IMR-90 (cell line): ENCODE measurements around the gene ZNF526. TPM values are rescaled to one million over a fixed set of nuclear protein-coding genes. Genes with fewer than 3 reads are reported as not detected.
A peak's percentile ranks its signal among the peaks of the same experiment; 100 is the strongest.

Experiments
- ATAC-seq: fragments of 200-7000 bp; cut with Tn5 transposase; 2 replicates; pipeline ENCODE4 v1.9.1; 2020; ENCODE audit warnings: low read depth, mild to moderate bottlenecking, moderate library complexity
- BruUV-seq: library from RNA; stranded (reverse); fragments of 400-500 nt; replicated peaks from 2 replicates; lab custom pipeline; 2021; lab: Mats Ljungman, UMichigan
- CTCF ChIA-PET: fragments of 300-600 bp; formaldehyde crosslinking; extraction: SDS; loops from one replicate; lab custom pipeline; 2021; ENCODE audit warnings: antibody characterized with exemption; lab: Yijun Ruan, JAX
- POLR2A ChIA-PET: fragments of 300-600 bp; sonication (Branson Sonifier 250); formaldehyde crosslinking; loops from one replicate; lab custom pipeline; 2022; ENCODE audit warnings: antibody characterized with exemption; ENCODE audit not compliant: unreplicated experiment; lab: Charles Lee
- DNase-seq: peaks from one replicate; pipeline ENCODE4 v3.0.0; 2013
- H2AFZ ChIP-seq: replicated peaks from 2 replicates; pipeline ENCODE3; 2013; ENCODE audit warnings: low read length, mild to moderate bottlenecking; ENCODE audit not compliant: poor library complexity
- H2AK5ac ChIP-seq: 2 replicates; pipeline ENCODE4 v1.6.1; 2013; ENCODE audit warnings: low read depth, low read length, inconsistent platforms
- H2AK9ac ChIP-seq: replicated peaks from 2 replicates; pipeline ENCODE3; 2013; ENCODE audit warnings: mild to moderate bottlenecking, low read depth, low read length, moderate library complexity; ENCODE audit not compliant: poor library complexity
- H2BK120ac ChIP-seq: 2 replicates; pipeline ENCODE4 v1.6.1; 2013; ENCODE audit warnings: low read depth, low read length, inconsistent platforms
- H2BK15ac ChIP-seq: 3 replicates; pipeline ENCODE4 v1.6.1; 2013; ENCODE audit warnings: low read depth, low read length, inconsistent platforms
- H2BK20ac ChIP-seq: 2 replicates; pipeline ENCODE4 v1.6.1; 2013; ENCODE audit warnings: low read depth, mild to moderate bottlenecking, inconsistent platforms, low read length, moderate library complexity
- H2BK5ac ChIP-seq: 2 replicates; pipeline ENCODE4 v1.6.1; 2013; ENCODE audit warnings: mild to moderate bottlenecking, low read depth, low read length, inconsistent platforms; ENCODE audit not compliant: poor library complexity, severe bottlenecking
- H3K14ac ChIP-seq: replicated peaks from 2 replicates; pipeline ENCODE4 v1.6.1; 2013; ENCODE audit warnings: low read depth, low read length, inconsistent platforms
- H3K18ac ChIP-seq: 2 replicates; pipeline ENCODE4 v1.6.1; 2013; ENCODE audit warnings: low read depth, low read length, control low read depth
- H3K23ac ChIP-seq: 2 replicates; pipeline ENCODE4 v1.6.1; 2013; ENCODE audit warnings: low read depth, low read length, inconsistent platforms
- H3K27ac ChIP-seq: 2 replicates; pipeline ENCODE4 v1.5.1; 2013; ENCODE audit warnings: mild to moderate bottlenecking, control low read depth, low read length; ENCODE audit not compliant: insufficient read depth
- H3K27me3 ChIP-seq: 2 replicates; pipeline ENCODE4 v1.6.1; 2013; ENCODE audit warnings: low read length; ENCODE audit not compliant: control insufficient read depth, insufficient read depth
- H3K36me3 ChIP-seq: 2 replicates; pipeline ENCODE4 v1.6.1; 2013; ENCODE audit warnings: low read length, mixed read lengths; ENCODE audit not compliant: control insufficient read depth, insufficient read depth
- H3K4ac ChIP-seq: 2 replicates; pipeline ENCODE4 v1.6.1; 2013; ENCODE audit warnings: low read depth, low read length, inconsistent platforms
- H3K4me1 ChIP-seq: 2 replicates; pipeline ENCODE4 v1.6.1; 2013; ENCODE audit warnings: low read length, mixed read lengths; ENCODE audit not compliant: control insufficient read depth, insufficient read depth
- H3K4me2 ChIP-seq: 2 replicates; pipeline ENCODE4 v1.6.1; 2013; ENCODE audit warnings: low read depth, mild to moderate bottlenecking, control low read depth, low read length, moderate library complexity
- H3K4me3 ChIP-seq: 2 replicates; pipeline ENCODE4 v1.5.1; 2013; ENCODE audit warnings: low read depth, mild to moderate bottlenecking, control low read depth, low read length, moderate library complexity; ENCODE audit not compliant: insufficient read depth
- H3K56ac ChIP-seq: 2 replicates; pipeline ENCODE4 v1.6.1; 2013; ENCODE audit warnings: low read length, inconsistent platforms; ENCODE audit not compliant: insufficient read depth; ENCODE audit errors: extremely low read depth
- H3K79me1 ChIP-seq, 2 experiments: 2 replicates each; pipeline ENCODE4 v1.6.1; 2013; ENCODE audit warnings: low read length in 2 of 2, inconsistent platforms in 1 of 2, low read depth in 1 of 2
- H3K9ac ChIP-seq: 2 replicates; pipeline ENCODE4 v1.6.1; 2013; ENCODE audit warnings: low read depth, low read length, control low read depth
- H3K9me1 ChIP-seq: 2 replicates; pipeline ENCODE4 v1.6.1; 2013; ENCODE audit warnings: low read length, inconsistent platforms; ENCODE audit not compliant: insufficient read depth
- H3K9me3 ChIP-seq: 2 replicates; pipeline ENCODE4 v1.6.1; 2013; ENCODE audit warnings: low read length; ENCODE audit not compliant: control insufficient read depth, insufficient read depth
- H4K20me1 ChIP-seq: 2 replicates; pipeline ENCODE4 v1.6.1; 2013; ENCODE audit warnings: low read length, inconsistent platforms; ENCODE audit not compliant: insufficient read depth
- H4K5ac ChIP-seq: 2 replicates; pipeline ENCODE4 v1.6.1; 2013; ENCODE audit warnings: mild to moderate bottlenecking, low read depth, low read length, control low read depth
- H4K8ac ChIP-seq, 2 experiments: 2 replicates each; pipeline ENCODE4 v1.6.1; 2013; ENCODE audit warnings: low read depth in 2 of 2, low read length in 2 of 2, control low read depth in 1 of 2, inconsistent platforms in 1 of 2
- H4K91ac ChIP-seq: 2 replicates; pipeline ENCODE4 v1.6.1; 2013; ENCODE audit warnings: low read depth, low read length, inconsistent platforms; ENCODE audit not compliant: insufficient read depth
- BHLHE40 ChIP-seq: fragments of 150-350 bp; IDR thresholded peaks from 2 replicates; pipeline ENCODE4 v1.6.1; 2016; ENCODE audit warnings: mild to moderate bottlenecking, low read depth, low read length
- CEBPB ChIP-seq: IDR thresholded peaks from 2 replicates; pipeline ENCODE4 v1.6.1; 2012; ENCODE audit warnings: low read depth, low read length, improper control_type of control experiment
- CHD1 ChIP-seq: IDR thresholded peaks from 2 replicates; pipeline ENCODE4 v1.6.1; 2012; ENCODE audit warnings: low read depth, low read length, improper control_type of control experiment
- MAFK ChIP-seq: IDR thresholded peaks from 2 replicates; pipeline ENCODE4 v1.6.1; 2012; ENCODE audit warnings: low read depth, low read length, improper control_type of control experiment
- MAZ ChIP-seq: IDR thresholded peaks from 2 replicates; pipeline ENCODE4 v1.6.1; 2012; ENCODE audit warnings: low read depth, mild to moderate bottlenecking, low read length, improper control_type of control experiment, moderate library complexity, borderline replicate concordance
- NFE2L2 ChIP-seq: fragments of 150-350 bp; IDR thresholded peaks from 2 replicates; pipeline ENCODE4 v1.6.1; 2016; ENCODE audit warnings: low read depth, mild to moderate bottlenecking, low read length
- POLR2A ChIP-seq: IDR thresholded peaks from 2 replicates; pipeline ENCODE4 v1.6.1; 2012; ENCODE audit warnings: mild to moderate bottlenecking, low read depth, low read length
- RAD21 ChIP-seq: IDR thresholded peaks from 2 replicates; pipeline ENCODE4 v1.6.1; 2012; ENCODE audit warnings: low read length, improper control_type of control experiment
- RCOR1 ChIP-seq: IDR thresholded peaks from 2 replicates; pipeline ENCODE4 v1.6.1; 2012; ENCODE audit warnings: mild to moderate bottlenecking, low read length, improper control_type of control experiment; ENCODE audit not compliant: insufficient replicate concordance
- RFX5 ChIP-seq: IDR thresholded peaks from 2 replicates; pipeline ENCODE4 v1.8.0; 2012; ENCODE audit warnings: low read depth, mild to moderate bottlenecking, low read length, moderate library complexity
- SMC3 ChIP-seq: fragments of 150-350 bp; IDR thresholded peaks from 2 replicates; pipeline ENCODE4 v1.6.1; 2016; ENCODE audit warnings: low read depth, mild to moderate bottlenecking, antibody characterized with exemption, low read length, moderate library complexity
- WGBS, 2 experiments: methylation state at CpG; one replicate each; pipeline versions ENCODE4 v1.1.5 to v1.1.7; 2013; ENCODE audit warnings: missing lambda C conversion rate in 2 of 2; ENCODE audit not compliant: insufficient read length in 1 of 2; ENCODE audit errors: extremely low coverage in 2 of 2; 5-methylcytosine and 5-hydroxymethylcytosine counted together
- dilution Hi-C: fragments of 300-500 bp; cut with HindIII; formaldehyde crosslinking; loops from one replicate; pipeline ENCODE4 v1.14.3; 2018; ENCODE audit warnings: low sequenced_read_pairs; ENCODE audit not compliant: unreplicated experiment
- in situ Hi-C: fragments of 300-500 bp; cut with MboI; formaldehyde crosslinking; loops from 3 replicates; pipeline ENCODE4 v1.14.3; 2019; ENCODE audit warnings: low sequenced_read_pairs, inconsistent platforms, mixed read lengths
- intact Hi-C: fragments of 100-400 bp; cut with micrococcal nuclease; formaldehyde crosslinking; loops from 2 replicates; pipeline ENCODE4 v1.10.0; 2022
- polyA plus RNA-seq, 3 experiments: library from polyadenylated mRNA; depleted of rRNA; stranded (reverse); fragments of >200 nt; gene quantifications; 2 replicates each; pipeline ENCODE4 v1.2.3, GENCODE V29; 2012; ENCODE audit warnings: low replicate concordance in 1 of 3
- total RNA-seq: library from RNA; depleted of rRNA; stranded (reverse); fragments of >200 nt; gene quantifications from 2 replicates; pipeline ENCODE4 v1.2.3, GENCODE V29; 2012
- TF ChIP-seq, protein P1 (sequence below): conservative IDR thresholded peaks from 2 replicates; pipeline ENCODE4 v1.5.1; 2012; ENCODE audit warnings: mild to moderate bottlenecking, low read depth, low read length, improper control_type of control experiment
- TF ChIP-seq, protein P2 (sequence below): fragments of 150-350 bp; IDR thresholded peaks from 2 replicates; pipeline ENCODE4 v1.6.1; 2016; ENCODE audit warnings: low read depth, mild to moderate bottlenecking, low read length, moderate library complexity, borderline replicate concordance

Gene ZNF526
- total and polyA plus RNA-seq, 2 of the 4 experiments (the other 2 are of a cell fraction), result 7.3 to 13.6 TPM

DNA sequence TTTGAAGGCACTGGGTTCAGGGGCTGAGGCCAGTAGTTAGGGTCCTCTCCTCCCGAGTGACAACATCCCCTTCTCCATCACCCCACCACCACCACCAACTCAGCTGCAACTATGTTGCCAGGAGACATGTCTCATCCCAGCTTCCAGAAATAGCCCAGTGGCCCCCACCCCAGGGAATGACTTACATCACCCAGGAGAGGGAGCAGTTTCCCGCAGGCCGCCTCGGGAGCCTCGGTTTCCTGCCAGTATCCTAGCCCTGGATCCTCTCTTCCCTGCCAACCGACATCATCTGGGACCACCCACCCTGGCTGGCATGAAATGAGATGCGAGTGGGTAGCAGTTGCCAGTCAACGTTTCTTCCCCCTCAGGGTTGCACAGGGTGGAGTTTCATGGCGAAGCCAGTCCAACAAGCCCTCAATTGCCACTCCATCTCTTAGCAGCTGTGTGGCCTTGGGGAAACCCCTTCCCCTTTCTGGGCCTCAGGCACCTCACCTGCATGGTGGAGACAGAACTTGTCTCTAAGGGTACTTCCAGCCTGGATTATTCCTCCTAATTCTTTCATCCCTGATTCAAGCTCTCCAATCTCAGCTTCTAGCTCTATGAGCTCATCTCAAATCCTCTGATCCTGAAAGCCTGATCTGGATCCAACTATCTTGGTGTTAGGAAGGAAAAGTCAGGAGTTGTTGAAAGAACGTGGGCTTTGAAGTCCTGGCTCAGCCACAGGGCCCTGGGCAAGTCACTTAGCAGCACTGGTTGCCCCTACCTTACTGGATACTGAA is 26.2 kb downstream of the ZNF526 start:
- POLR2A ChIA-PET, result interaction anchor here (1.0 kb wide), 1 partner anchor 50 kb away, joined by 3 read pairs; no protein-coding TSS in a partner anchor
- peak overlapping the region; percentile 51 for H3K4ac ChIP-seq
- no peak overlapping the region for H3K4me3 ChIP-seq
- peak overlapping the region; percentile 18 for H3K23ac ChIP-seq
- TF ChIP-seq, protein P1, sequence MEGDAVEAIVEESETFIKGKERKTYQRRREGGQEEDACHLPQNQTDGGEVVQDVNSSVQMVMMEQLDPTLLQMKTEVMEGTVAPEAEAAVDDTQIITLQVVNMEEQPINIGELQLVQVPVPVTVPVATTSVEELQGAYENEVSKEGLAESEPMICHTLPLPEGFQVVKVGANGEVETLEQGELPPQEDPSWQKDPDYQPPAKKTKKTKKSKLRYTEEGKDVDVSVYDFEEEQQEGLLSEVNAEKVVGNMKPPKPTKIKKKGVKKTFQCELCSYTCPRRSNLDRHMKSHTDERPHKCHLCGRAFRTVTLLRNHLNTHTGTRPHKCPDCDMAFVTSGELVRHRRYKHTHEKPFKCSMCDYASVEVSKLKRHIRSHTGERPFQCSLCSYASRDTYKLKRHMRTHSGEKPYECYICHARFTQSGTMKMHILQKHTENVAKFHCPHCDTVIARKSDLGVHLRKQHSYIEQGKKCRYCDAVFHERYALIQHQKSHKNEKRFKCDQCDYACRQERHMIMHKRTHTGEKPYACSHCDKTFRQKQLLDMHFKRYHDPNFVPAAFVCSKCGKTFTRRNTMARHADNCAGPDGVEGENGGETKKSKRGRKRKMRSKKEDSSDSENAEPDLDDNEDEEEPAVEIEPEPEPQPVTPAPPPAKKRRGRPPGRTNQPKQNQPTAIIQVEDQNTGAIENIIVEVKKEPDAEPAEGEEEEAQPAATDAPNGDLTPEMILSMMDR, result peak; percentile 90
- TF ChIP-seq SMC3 (peak; percentile 93), NFE2L2 (no peak), RCOR1 (no peak), RFX5 (no peak), CHD1 (no peak), MAZ (peak; percentile 100), BHLHE40 (no peak), CEBPB (peak; percentile 23; the same call in 1 of the 2 replicates), RAD21 (peak; percentile 91), POLR2A (no peak), MAFK (no peak)
- TF ChIP-seq, protein P2, sequence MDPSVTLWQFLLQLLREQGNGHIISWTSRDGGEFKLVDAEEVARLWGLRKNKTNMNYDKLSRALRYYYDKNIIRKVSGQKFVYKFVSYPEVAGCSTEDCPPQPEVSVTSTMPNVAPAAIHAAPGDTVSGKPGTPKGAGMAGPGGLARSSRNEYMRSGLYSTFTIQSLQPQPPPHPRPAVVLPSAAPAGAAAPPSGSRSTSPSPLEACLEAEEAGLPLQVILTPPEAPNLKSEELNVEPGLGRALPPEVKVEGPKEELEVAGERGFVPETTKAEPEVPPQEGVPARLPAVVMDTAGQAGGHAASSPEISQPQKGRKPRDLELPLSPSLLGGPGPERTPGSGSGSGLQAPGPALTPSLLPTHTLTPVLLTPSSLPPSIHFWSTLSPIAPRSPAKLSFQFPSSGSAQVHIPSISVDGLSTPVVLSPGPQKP, result no peak
- dilution Hi-C loops (no loop called here), intact Hi-C loops (loop anchor here (1.0 kb wide), 3 partner anchors 33 to 79 kb away; partner anchors contain the start of gene MEGF8), in situ Hi-C loops (no loop called here)
- peak overlapping the region; percentile 82 for H2AK5ac ChIP-seq
- H4K20me1 ChIP-seq, result peaks cover 34% of the 10 kb centered on the region
- 0 out of 2 replicates have a peak overlapping the region, but pooled peaks have one; percentile 19 for H4K5ac ChIP-seq
- H2BK15ac ChIP-seq, result no peak overlapping the region
- no peaks in the 10 kb centered on the region for H3K27me3 ChIP-seq
- peaks cover 16% of the 10 kb centered on the region for H3K4me1 ChIP-seq
- 0 out of 2 replicates have a peak overlapping the region, but pooled peaks have one; percentile 7 for H3K4me2 ChIP-seq
- peak overlapping the region; percentile 13 for H2AFZ ChIP-seq
- no peak overlapping the region; the same call in 1 of the 2 replicates for H3K14ac ChIP-seq
- H2BK120ac ChIP-seq, result no peak overlapping the region
- peak overlapping the region; percentile 91 for H2AK9ac ChIP-seq
- H3K56ac ChIP-seq, result no peak overlapping the region; the same call in 1 of the 2 replicates
- no peaks in the 10 kb centered on the region; the same call in 1 of the 2 replicates for H3K9me1 ChIP-seq
- CTCF ChIA-PET, result interaction anchor here (0.6 to 5.0 kb wide), 6 partner anchors 24 to 1047 kb away, joined by 3 to 29 read pairs (median 3); no protein-coding TSS in a partner anchor
- peaks cover 15% of the 10 kb centered on the region for H3K36me3 ChIP-seq
- H3K9ac ChIP-seq, result peak overlapping the region; percentile 35; the same call in 1 of the 2 replicates
- no peak overlapping the region for H2BK20ac ChIP-seq
- DNase-seq (peak; percentile 83), ATAC-seq (no peak)
- no peaks in the 10 kb centered on the region for H3K9me3 ChIP-seq
- peak overlapping the region; percentile 44 for H2BK5ac ChIP-seq
- H3K79me1 ChIP-seq, result peaks cover 6 to 57% of the 10 kb centered on the region in 2 experiments; a peak in 3 of 4 replicates
- H3K27ac ChIP-seq, result peak overlapping the region; percentile 24
- BruUV-seq, result no TSS peak
- WGBS, 2 experiments, result no CpG with 5 or more reads among the region's 10 CpGs
- H4K91ac ChIP-seq, result no peak overlapping the region; the same call in 1 of the 2 replicates
- H3K18ac ChIP-seq, result no peak overlapping the region
- H4K8ac ChIP-seq, result peak overlapping the region in 1 of 2 experiments; percentile 47; a peak in 1 of 4 replicates
